ENCODE results near the gene ATP8B4. TPM values are rescaled to one million over a fixed set of nuclear protein-coding genes. Genes with fewer than 3 reads are reported as not detected.
A peak's percentile ranks its signal among the peaks of the same experiment; 100 is the strongest.

Gene ATP8B4
- total RNA-seq, 6 experiments from 2014 or later, result 4.5 to 10.1 (median 6.7) TPM

- no peaks in the 10 kb centered on the region for H3K27me3 ChIP-seq
- peaks cover 0 to 4% (median 0%) of the 10 kb centered on the region in 4 donors for H3K4me1 ChIP-seq
- no peaks in the 10 kb centered on the region for H3K36me3 ChIP-seq
- 90% methylated on average over 4 of the region's 5 CpGs for WGBS (ENCODE audit: insufficient coverage, low coverage, low lambda C conversion rate, missing lambda C conversion rate)
- H3K9me3 ChIP-seq, result peaks cover 0 to 8% (median 0%) of the 10 kb centered on the region in 4 donors
- H3K4me3 ChIP-seq, result no peak overlapping the region
- TF ChIP-seq POLR2A (IDR thresholded peaks at IDR 0.05) (no peak), CTCF (IDR thresholded peaks at IDR 0.05) (no peak)
- DNase-seq, result no peak
- no peak for ATAC-seq
- H3K27ac ChIP-seq, result no peak overlapping the region
- intact Hi-C loops (cut with DNase I), result no loop called here
Observed at GRCh38 chr15:49843725-49844124, 275.3 kb downstream of the ATP8B4 start.

DNA sequence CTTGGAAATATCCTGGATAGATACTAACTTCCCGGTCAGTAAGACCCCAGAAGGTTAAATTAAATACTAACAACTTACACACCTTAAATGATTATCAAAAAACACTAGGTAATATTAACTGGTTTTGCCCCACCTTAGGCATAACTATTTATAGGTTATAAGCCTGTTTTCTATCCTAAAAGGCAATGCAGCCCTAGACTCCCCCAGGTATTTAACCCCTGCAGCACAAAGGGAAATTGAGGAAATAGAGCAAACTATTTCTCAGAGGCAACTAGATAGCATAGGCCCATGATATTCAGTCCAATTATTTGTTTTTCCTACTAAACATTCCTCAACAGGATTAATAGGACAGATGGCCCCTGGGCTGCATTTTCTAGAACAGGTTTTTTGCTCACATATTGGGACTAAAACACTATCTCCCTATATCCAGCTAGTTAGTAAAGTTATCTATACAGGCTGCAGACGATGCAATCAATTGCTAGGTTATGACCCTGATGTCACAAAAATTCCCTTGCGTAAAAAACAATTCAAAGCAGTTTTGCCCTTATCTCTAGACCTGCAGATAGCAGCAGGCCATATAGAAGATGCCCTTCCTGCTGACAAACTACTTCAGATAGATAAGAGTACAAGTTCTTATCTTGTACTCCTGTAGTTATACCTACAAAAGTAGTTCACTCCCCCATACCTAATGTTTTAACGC lies 276.9 kb downstream of the ATP8B4 start:
- 66% methylated on average over 4 of the region's 4 CpGs for WGBS (ENCODE audit: insufficient coverage, low coverage, low lambda C conversion rate, missing lambda C conversion rate)
- H3K9me3 ChIP-seq, result peaks cover 0 to 8% (median 0%) of the 10 kb centered on the region in 4 donors
- H3K4me3 ChIP-seq, result no peak overlapping the region
- H3K27ac ChIP-seq, result no peak overlapping the region
- no peaks in the 10 kb centered on the region for H3K27me3 ChIP-seq
- DNase-seq, result no peak
- H3K36me3 ChIP-seq, result no peaks in the 10 kb centered on the region
- ATAC-seq, result no peak
- intact Hi-C loops (cut with DNase I), result no loop called here
- TF ChIP-seq POLR2A (IDR thresholded peaks at IDR 0.05), result no peak
- TF ChIP-seq CTCF (IDR thresholded peaks at IDR 0.05), result no peak
- peaks cover 0 to 4% (median 0%) of the 10 kb centered on the region in 4 donors for H3K4me1 ChIP-seq

- no peaks in the 10 kb centered on the region for H3K36me3 ChIP-seq
- no peaks in the 10 kb centered on the region for H3K9me3 ChIP-seq
- H3K4me3 ChIP-seq, result no peak overlapping the region
- ATAC-seq (peak; percentile 57 to 90 (median 76)), DNase-seq (peak; percentile 34 to 56 (median 47))
- intact Hi-C loops (cut with DNase I), result no loop called here
- H3K27ac ChIP-seq, result no peak overlapping the region
- 22% methylated on average over 6 of the region's 8 CpGs for WGBS (ENCODE audit: insufficient coverage, low coverage, low lambda C conversion rate, missing lambda C conversion rate)
- no peaks in the 10 kb centered on the region for H3K4me1 ChIP-seq
- peak; percentile 22 to 51 (median 34) for TF ChIP-seq CTCF (IDR thresholded peaks at IDR 0.05)
- TF ChIP-seq POLR2A (IDR thresholded peaks at IDR 0.05), result no peak
- H3K27me3 ChIP-seq, result no peaks in the 10 kb centered on the region
Observed at GRCh38 chr15:49832511-49832910, 286.5 kb downstream of the ATP8B4 start.

- WGBS (ENCODE audit: insufficient coverage, low coverage, low lambda C conversion rate, missing lambda C conversion rate), result 38% methylated on average over 4 of the region's 5 CpGs
- Histone ChIP-seq H3K27me3 (no peaks in the 10 kb centered on the region), H3K36me3 (no peaks in the 10 kb centered on the region), H3K9me3 (no peaks in the 10 kb centered on the region), H3K4me3 (no peak overlapping the region), H3K27ac (no peak overlapping the region), H3K4me1 (no peaks in the 10 kb centered on the region)
- intact Hi-C loops (cut with DNase I), result no loop called here
- TF ChIP-seq POLR2A (IDR thresholded peaks at IDR 0.05), result no peak
- no peak for TF ChIP-seq CTCF (IDR thresholded peaks at IDR 0.05)
- no peak for DNase-seq
- no peak for ATAC-seq
Observed at GRCh38 chr15:49831206-49831965, 287.6 kb downstream of the ATP8B4 start.

Measured in right lobe of liver (tissue), 6 donors.